Measurements from ENCODE around the gene CEACAM1.

Gene CEACAM1

DNA sequence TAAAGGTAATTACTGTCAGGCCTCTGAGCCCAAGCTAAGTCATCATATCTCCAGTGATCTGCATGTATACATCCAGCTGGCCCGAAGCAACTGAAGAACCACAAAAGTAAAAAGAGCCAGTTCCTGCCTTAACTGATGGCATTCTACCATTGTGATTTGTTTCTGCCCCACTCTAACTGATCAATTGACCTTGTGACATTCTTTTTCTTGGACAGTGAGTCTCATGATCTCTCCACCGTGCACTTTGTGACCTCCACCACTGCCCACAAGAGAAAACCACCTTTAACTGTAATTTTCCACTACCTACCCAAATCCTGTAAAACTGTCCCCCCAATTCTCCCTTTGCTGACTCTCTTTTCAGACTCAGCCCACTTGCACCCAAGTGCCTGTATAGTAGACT lies 68.4 kb downstream of the CEACAM1 start:
- DNase-seq (ENCODE audit: low read depth, low spot score), result no peak
- no peak overlapping the region for H3K4me3 ChIP-seq (ENCODE audit: low read depth, low read length)
- TF ChIP-seq, protein P1, sequence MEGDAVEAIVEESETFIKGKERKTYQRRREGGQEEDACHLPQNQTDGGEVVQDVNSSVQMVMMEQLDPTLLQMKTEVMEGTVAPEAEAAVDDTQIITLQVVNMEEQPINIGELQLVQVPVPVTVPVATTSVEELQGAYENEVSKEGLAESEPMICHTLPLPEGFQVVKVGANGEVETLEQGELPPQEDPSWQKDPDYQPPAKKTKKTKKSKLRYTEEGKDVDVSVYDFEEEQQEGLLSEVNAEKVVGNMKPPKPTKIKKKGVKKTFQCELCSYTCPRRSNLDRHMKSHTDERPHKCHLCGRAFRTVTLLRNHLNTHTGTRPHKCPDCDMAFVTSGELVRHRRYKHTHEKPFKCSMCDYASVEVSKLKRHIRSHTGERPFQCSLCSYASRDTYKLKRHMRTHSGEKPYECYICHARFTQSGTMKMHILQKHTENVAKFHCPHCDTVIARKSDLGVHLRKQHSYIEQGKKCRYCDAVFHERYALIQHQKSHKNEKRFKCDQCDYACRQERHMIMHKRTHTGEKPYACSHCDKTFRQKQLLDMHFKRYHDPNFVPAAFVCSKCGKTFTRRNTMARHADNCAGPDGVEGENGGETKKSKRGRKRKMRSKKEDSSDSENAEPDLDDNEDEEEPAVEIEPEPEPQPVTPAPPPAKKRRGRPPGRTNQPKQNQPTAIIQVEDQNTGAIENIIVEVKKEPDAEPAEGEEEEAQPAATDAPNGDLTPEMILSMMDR (IDR thresholded peaks at IDR 0.05; ENCODE audit: low read depth, low read length), result no peak
- in situ Hi-C loops (cut with HindIII; ENCODE audit: low sequenced_read_pairs), result no loop called here
